ENCODE measurements around the gene NPR3. TPM values are rescaled to one million over a fixed set of nuclear protein-coding genes. Genes with fewer than 3 reads are reported as not detected.

The NPR3 gene
- total RNA-seq, 2 donors from 2014 or later = 4.3 to 6.5 TPM

DNA sequence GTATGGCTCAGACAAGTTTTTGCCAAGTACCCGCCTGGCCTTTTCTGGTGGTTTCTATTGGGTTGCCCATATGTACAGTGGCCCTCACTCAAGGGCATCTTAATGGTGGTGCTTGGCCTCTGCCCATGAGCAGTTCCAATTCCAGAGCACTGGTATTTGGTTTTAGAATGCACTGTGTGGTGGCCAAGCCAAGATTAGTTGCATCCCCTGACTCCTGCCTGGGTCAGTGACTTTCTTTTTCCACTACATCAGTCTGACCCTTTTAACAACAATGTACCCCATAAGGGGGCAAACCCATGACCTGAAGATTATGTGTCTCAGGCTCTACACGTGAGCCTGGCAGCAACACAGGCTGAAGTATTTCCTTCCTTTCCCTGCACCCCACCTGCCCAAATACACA is 34.2 kb downstream of the NPR3 start:
- intact Hi-C loops (cut with DNase I) = no loop called here
- no peak for DNase-seq (ENCODE audit: low spot score)

DNA sequence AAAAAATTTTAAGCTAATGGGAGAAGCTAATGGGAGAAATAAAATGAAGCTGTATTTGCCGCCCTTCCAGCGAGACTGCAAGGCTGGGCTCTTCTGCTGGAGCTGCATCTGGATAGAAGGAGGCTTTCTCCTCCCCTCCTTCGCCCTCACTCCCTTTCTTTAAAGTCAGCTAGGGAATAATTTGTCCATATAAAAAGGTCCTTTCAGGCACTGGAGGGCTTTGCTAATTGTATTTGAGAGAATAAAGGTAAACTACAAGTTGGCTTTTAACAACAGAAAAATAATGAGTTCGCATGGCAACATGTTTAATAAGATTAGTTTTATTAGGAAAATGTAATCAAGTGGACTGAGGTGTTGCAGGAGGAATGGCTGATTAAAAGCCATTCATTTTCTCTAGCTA is 41.3 kb downstream of the NPR3 start:
- intact Hi-C loops (cut with DNase I) = no loop called here
- DNase-seq (ENCODE audit: low spot score) = no peak

GRCh38 chr5:32753051-32753450 is 41.9 kb downstream of the NPR3 start:
- intact Hi-C loops (cut with DNase I) = no loop called here
- no peak for DNase-seq (ENCODE audit: low spot score)

DNA sequence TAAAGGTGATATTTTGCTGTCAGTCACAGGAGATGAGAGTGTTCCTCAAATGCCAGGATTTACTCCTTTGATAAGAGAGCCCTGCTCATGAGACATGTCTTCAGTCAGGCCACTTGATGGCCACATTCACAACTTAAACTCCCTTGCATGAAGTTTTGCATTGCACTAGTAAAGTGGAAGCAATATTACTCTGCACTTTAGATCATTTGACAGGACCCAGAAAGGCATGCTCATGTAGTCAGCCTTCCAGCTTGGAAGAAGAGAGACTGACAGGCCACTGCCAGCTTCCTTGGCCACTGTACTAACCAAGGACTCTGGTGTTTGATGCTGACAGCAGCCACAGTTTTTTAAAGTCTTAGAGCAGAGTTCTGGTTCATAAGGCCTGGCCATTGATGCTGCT is 42.6 kb downstream of the NPR3 start:
- intact Hi-C loops (cut with DNase I) = no loop called here
- DNase-seq (ENCODE audit: low spot score) = no peak

GRCh38 chr5:32754284-32754683 is 43.2 kb downstream of the NPR3 start:
- no peak for DNase-seq (ENCODE audit: low spot score)
- intact Hi-C loops (cut with DNase I) = no loop called here

DNA sequence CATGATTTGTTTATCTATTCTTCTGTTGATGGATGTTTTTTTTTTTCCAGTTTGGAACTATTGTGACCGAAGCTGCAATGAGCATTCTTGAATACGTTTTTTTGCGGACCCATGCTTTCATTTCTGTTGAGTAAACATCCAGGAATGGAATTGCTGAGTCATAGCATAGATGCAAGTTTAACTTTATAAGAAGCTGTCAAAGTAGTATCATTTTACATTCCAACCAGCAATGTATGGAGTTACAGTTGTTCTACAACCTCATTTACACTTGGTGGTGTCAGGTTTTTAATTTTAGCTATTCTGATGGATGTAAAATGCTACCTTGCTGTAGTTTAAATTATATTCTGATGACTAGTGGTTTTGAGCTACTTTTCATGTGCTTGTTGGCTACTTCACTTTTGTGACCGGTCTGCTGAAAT is 49.0 kb downstream of the NPR3 start:
- no peak for DNase-seq (ENCODE audit: low spot score)

GRCh38 chr5:32765266-32765665 is 54.1 kb downstream of the NPR3 start:
- no peak for DNase-seq (ENCODE audit: low spot score)
- intact Hi-C loops (cut with DNase I) = no loop called here

More for the DNA sequence above, 49.0 kb downstream of the NPR3 start:
- intact Hi-C loops (cut with DNase I) = no loop called here

- no peak for DNase-seq (ENCODE audit: low spot score)
- intact Hi-C loops (cut with DNase I) = no loop called here
Observed at GRCh38 chr5:32767948-32768467, 56.9 kb downstream of the NPR3 start.

DNA sequence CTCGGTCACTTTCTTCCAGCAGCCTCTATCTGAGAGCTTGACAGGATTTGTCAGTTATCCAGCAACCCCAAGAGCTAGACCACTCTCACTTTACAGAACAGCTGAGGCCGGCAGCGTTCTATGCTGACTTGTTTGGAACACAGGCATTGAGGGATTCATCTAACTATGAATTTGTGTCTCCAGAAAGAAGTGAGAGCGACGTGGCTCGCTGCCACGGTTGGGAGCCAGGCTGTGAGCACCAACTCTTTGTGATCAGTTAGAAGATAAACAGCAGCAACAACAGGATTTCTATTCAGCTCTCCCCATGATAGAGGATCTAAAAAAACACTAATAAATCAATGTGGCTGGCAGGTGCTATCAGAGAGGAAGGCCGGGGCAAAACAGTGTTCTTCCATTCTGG is 58.6 kb downstream of the NPR3 start:
- intact Hi-C loops (cut with DNase I) = loop anchor here in 1 of 2 donors (10.0 kb wide), 1 partner anchor 545 kb away; no protein-coding TSS in a partner anchor
- no peak for DNase-seq (ENCODE audit: low spot score)

GRCh38 chr5:32770444-32770843 is 59.3 kb downstream of the NPR3 start:
- intact Hi-C loops (cut with DNase I) = loop anchor here in 1 of 2 donors (10.0 kb wide), 1 partner anchor 546 kb away; no protein-coding TSS in a partner anchor
- no peak for DNase-seq (ENCODE audit: low spot score)

GRCh38 chr5:32771037-32771436 is 59.9 kb downstream of the NPR3 start:
- intact Hi-C loops (cut with DNase I) = loop anchor here in 1 of 2 donors (10.0 kb wide), 1 partner anchor 546 kb away; no protein-coding TSS in a partner anchor
- DNase-seq (ENCODE audit: low spot score) = no peak

- no peak for DNase-seq (ENCODE audit: low spot score)
- intact Hi-C loops (cut with DNase I) = loop anchor here in 1 of 2 donors (10.0 kb wide), 1 partner anchor 549 kb away; no protein-coding TSS in a partner anchor
Observed at GRCh38 chr5:32773944-32774343, 62.8 kb downstream of the NPR3 start.

DNA sequence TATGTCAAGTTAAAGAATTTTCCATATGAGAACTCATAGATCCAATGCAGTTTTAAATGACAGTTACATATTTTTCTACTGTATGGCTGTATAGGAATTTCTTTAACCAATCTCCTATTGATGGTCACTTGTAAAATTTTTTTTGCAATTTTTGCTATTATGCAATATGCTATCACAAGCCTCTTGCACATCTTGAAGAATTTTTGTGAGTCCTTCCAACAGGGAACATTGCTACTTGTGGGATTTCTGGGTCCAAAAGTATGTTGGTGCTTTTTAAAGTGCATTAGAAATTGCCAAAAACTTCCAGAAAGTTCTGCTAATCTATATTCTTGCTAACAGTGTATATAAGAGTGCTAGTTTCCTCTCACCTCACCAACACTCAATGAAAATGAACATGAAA is 65.1 kb downstream of the NPR3 start:
- intact Hi-C loops (cut with DNase I) = loop anchor here in 1 of 2 donors (10.0 kb wide), 1 partner anchor 551 kb away; no protein-coding TSS in a partner anchor
- DNase-seq (ENCODE audit: low spot score) = no peak

DNA sequence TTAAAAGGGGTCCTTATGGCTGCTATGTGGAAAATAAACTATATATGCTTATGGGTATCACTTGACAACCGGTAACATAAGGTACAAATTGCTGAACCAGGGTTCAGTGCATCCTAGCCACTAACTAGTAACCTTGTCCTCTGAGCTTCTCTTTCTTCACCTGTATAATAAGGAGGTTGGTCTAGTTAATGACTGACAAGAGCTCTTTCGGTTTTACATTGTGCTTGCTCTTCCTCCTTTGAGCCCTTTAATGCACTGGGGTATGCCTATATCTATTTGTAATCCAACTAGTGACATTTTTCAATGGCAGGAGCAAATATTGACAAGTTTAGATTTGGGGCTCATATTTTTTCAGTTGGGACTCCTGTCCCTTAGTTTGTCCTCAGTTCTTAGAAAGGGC is 66.1 kb downstream of the NPR3 start:
- intact Hi-C loops (cut with DNase I) = loop anchor here in 1 of 2 donors (10.0 kb wide), 1 partner anchor 552 kb away; no protein-coding TSS in a partner anchor
- DNase-seq (ENCODE audit: low spot score) = no peak

DNA sequence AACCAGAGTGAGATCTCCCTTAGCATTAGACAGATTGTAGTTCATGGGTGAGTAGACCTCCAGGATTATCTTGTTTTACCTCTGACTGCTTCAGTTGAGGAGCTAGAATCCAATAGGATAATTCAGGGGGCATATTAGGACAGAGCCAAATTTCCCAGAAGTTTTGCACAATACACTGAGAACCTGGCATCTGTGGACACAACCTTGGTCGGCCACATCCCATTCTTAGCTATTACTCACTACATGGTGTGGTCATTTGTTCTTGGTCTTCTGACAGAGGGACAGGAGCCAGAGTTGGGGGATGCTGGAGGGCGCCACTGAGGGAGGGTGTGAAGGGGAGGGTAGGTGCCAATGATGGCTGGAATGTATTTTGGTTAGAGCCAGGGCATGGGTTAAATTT is 66.6 kb downstream of the NPR3 start:
- intact Hi-C loops (cut with DNase I) = loop anchor here in 1 of 2 donors (10.0 kb wide), 1 partner anchor 553 kb away; no protein-coding TSS in a partner anchor
- DNase-seq (ENCODE audit: low spot score) = no peak

DNA sequence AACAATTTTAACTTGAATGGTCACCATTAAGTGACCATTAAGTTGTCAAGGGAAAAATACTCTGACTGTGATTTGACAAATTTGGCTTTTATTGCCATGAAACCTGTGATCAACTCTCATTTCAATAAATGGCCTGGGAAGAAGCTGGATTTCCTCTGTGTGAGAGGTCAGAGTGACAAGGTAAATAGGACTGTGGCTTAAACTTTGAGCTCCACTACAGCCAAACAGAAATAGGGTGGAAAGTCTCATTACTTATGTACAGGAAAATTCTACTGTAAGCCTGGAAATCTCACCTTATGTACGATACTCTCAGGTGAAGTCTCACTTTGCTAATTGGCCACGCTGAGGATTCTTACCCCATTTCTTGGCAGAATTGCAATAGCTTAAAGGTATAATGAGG is 67.3 kb downstream of the NPR3 start:
- intact Hi-C loops (cut with DNase I) = loop anchor here in 1 of 2 donors (10.0 kb wide), 1 partner anchor 554 kb away; no protein-coding TSS in a partner anchor
- DNase-seq (ENCODE audit: low spot score) = no peak

DNA sequence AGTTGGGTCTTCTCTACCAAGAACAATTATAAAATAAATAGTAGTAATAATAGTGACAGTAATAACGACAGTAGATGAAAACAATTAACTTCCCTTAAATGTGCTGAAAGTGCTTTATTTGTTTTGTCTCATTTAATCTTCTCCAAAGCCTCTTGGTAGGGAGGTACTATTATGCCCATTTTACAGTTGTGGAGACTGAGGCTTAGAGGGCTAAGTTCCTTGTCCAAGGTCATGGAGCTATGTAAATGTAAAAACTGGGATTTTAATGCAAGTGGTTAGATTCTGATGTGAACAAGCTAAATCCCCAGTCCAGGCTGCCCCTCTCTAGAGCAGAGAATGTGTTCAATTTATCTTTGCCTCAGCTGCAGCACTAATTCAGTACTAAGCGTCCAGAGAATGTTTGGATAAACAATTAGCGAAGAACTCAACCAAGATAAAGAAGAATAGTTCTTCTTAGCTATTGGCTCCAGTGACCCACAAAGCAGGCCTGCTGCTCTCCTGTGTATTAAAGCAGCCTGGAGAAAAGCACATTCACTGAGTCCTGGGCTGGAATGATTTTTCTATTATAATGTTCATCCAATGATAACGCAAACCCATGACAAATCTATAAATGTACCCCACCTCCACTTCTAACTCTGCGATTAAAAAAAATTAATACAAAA is 68.8 kb downstream of the NPR3 start:
- intact Hi-C loops (cut with DNase I) = loop anchor here in 1 of 2 donors (10.0 kb wide), 1 partner anchor 555 kb away; no protein-coding TSS in a partner anchor
- no peak for DNase-seq (ENCODE audit: low spot score)

- intact Hi-C loops (cut with DNase I) = no loop called here
Observed at GRCh38 chr5:32780508-32780919, 69.4 kb downstream of the NPR3 start.

DNA sequence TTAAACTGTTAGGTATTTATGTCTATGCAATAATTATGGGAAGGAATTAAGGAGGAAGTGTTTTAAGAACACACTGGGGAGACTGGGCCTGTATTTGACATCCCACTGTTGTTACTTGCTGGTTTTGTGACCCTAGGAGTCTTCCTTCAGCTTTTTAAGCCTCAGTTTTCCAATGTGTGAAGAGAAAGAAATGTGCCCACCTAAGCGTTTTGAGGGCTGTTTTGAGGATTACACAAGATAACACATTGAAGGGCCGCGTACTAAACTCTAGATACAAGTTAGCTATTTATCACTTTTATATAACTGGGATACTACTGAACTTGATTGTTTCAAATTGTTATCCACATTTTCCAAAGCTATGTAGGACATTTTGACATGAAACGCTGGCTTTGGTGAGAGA is 72.5 kb downstream of the NPR3 start:
- no peak for DNase-seq (ENCODE audit: low spot score)
- intact Hi-C loops (cut with DNase I) = no loop called here

More at GRCh38 chr5:32780508-32780919, 69.4 kb downstream of the NPR3 start:
- DNase-seq (ENCODE audit: low spot score) = no peak

GRCh38 chr5:32785611-32786254 is 74.6 kb downstream of the NPR3 start:
- DNase-seq (ENCODE audit: low spot score) = no peak
- intact Hi-C loops (cut with DNase I) = no loop called here

All from posterior vena cava (tissue), 2 donors.